Measurements from ENCODE around the gene UBXN7. TPM values are rescaled to one million over a fixed set of nuclear protein-coding genes. Genes with fewer than 3 reads are reported as not detected.
A peak's percentile ranks its signal among the peaks of the same experiment; 100 is the strongest.
"Not testable (repeated sequence)": the region's sequence is repeated elsewhere in the genome, so short reads cannot be mapped to it uniquely, and the experiment has no call there.

The UBXN7 gene
- total RNA-seq, 2 donors from 2014 or later, result 28.8 to 45.4 TPM

DNA sequence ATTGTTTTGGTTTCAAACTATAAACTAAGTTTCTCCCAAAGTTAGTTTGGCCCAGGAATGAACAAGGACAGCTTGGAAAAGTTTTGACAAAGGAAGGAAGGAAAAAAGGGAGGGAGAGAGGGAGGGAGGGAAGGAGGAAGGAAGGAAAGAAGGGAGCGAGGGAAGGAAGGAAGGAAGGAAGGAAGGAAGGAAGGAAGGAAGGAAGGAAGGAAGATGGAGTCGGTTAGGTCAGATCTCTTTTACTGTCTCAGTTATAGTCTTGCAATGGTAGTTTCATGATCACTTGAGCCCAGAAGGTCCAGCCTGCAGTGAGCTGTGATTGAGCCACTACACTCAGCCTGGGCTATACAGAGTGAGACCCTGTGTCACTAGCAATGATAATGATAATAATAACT lies 12.3 kb upstream of the UBXN7 start:
- Histone ChIP-seq H3K9me3 (no peaks in the 10 kb centered on the region), H3K27ac (no peak overlapping the region), H3K36me3 (no peaks in the 10 kb centered on the region), H3K4me1 (no peaks in the 10 kb centered on the region), H3K9ac (ENCODE audit: low read depth in 2 of 2, low read length in 2 of 2) (no peak overlapping the region), H3K27me3 (no peaks in the 10 kb centered on the region), H3K4me3 (no peak overlapping the region)
- intact Hi-C loops (cut with DNase I), result no loop called here
- DNase-seq, result no peak
- TF ChIP-seq, protein P1, sequence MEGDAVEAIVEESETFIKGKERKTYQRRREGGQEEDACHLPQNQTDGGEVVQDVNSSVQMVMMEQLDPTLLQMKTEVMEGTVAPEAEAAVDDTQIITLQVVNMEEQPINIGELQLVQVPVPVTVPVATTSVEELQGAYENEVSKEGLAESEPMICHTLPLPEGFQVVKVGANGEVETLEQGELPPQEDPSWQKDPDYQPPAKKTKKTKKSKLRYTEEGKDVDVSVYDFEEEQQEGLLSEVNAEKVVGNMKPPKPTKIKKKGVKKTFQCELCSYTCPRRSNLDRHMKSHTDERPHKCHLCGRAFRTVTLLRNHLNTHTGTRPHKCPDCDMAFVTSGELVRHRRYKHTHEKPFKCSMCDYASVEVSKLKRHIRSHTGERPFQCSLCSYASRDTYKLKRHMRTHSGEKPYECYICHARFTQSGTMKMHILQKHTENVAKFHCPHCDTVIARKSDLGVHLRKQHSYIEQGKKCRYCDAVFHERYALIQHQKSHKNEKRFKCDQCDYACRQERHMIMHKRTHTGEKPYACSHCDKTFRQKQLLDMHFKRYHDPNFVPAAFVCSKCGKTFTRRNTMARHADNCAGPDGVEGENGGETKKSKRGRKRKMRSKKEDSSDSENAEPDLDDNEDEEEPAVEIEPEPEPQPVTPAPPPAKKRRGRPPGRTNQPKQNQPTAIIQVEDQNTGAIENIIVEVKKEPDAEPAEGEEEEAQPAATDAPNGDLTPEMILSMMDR (IDR thresholded peaks at IDR 0.05), result no peak

DNA sequence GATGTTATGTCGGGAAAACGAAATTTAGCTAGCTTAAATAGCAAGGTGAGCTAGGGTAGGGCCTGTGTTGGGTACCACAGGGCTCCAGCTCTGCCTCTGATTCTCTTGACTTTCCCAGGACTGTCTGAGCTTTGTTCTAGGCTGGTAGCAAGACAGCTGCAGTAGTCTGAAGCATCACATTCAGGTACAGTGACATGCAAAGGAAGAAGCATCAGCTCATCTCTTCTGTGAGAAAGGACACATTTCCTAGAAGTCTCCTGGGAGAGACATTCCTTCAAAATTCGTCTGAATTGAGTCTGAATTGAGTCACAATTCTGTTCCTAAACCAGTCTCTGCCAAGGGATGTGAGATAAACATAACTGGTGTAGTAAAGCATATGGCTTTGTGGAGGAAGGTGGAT lies 8.5 kb upstream of the UBXN7 start:
- Histone ChIP-seq H3K27ac (no peak overlapping the region), H3K27me3 (no peaks in the 10 kb centered on the region), H3K9ac (ENCODE audit: low read depth in 2 of 2, low read length in 2 of 2) (no peak overlapping the region), H3K4me1 (no peaks in the 10 kb centered on the region), H3K36me3 (no peaks in the 10 kb centered on the region), H3K4me3 (no peak overlapping the region), H3K9me3 (no peaks in the 10 kb centered on the region)
- TF ChIP-seq, protein P1 (IDR thresholded peaks at IDR 0.05), result no peak
- intact Hi-C loops (cut with DNase I), result no loop called here
- DNase-seq, result no peak

DNA sequence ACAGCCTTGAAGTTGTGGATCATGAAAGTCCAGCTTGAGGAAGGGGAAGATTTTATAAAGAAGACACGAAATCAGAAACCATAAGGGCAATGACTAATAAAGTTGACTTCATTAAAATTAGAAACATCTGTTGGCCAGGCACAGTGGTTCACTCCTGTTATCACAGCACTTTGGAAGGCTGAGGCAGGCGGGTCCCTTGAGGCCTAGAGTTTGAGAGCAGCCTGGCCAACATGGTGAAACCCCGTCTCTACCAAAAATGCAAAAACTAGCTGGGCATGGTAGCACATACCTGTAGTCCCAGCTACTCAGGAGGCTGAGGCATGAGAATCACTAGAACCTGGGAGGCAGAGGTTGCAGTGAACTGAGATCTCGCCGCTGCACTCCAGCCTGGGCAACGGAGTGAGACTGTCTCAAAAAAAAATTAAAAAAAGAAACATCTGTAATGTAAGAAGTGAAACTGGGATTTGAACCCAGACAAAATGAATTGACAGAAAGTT lies 7.9 kb upstream of the UBXN7 start:
- Histone ChIP-seq H3K27ac (no peak overlapping the region), H3K27me3 (no peaks in the 10 kb centered on the region), H3K4me1 (no peaks in the 10 kb centered on the region), H3K9me3 (no peaks in the 10 kb centered on the region), H3K4me3 (no peak overlapping the region), H3K9ac (ENCODE audit: low read depth in 2 of 2, low read length in 2 of 2) (no peak overlapping the region), H3K36me3 (no peaks in the 10 kb centered on the region)
- TF ChIP-seq, protein P1 (IDR thresholded peaks at IDR 0.05), result no peak
- intact Hi-C loops (cut with DNase I), result no loop called here
- DNase-seq, result no peak

DNA sequence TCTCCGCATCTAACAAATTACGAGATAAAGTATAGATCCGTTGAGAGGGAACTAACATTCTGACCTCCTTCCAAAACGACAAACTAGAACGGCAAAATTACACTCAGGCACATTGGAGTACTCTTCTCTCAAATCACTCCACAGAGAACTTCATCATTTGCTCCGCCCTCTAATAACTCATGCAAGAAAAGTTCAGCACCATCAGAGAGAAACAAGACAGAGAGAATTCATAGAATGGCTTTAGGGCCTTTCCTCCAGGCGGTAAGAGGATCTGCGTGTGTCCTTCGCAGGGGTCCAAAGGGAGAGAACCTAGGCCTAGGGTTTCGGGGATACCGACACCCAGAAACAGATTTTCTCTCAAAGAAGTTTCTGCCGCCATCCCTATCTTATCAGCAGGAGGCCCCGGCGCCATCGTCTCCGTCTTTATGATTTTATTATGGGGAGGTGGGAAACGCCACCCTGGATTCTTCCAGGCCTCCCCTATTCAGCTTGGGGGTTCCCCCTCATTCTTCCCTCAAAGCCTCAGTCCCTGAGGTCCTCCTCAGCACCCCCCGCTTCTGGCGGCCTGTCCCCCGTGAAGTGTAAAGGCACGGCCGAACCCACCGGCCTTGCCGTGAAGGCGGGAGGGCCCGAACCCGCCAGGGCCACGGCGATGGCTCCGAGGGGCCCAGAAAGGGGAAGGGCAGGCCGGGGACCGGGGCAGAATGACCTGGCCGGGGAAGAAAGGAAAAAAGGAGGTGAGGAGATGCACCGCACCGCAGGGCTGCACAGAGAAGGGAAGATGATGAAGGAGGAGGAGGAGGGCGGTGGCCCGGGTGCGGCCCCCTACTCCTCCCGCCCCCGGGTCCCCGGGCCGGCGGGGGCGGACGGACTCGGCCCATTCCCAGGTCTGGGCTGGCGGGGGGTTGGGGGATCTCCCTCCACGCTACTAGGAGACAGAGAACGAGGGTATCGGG lies 768 bp downstream of the UBXN7 start:
- Histone ChIP-seq H3K4me1 (no peaks in the 10 kb centered on the region), H3K36me3 (no peaks in the 10 kb centered on the region), H3K4me3 (peak overlapping the region; percentile 99), H3K27ac (peak overlapping the region; percentile 87), H3K9me3 (no peaks in the 10 kb centered on the region), H3K27me3 (no peaks in the 10 kb centered on the region), H3K9ac (ENCODE audit: low read depth in 2 of 2, low read length in 2 of 2) (peak overlapping the region; percentile 85)
- peak; percentile 31 for DNase-seq
- TF ChIP-seq, protein P1 (IDR thresholded peaks at IDR 0.05), result no peak
- intact Hi-C loops (cut with DNase I), result loop anchor here (2.0 kb wide), 1 partner anchor 71 kb away; the partner anchor contains the start of gene RNF168

DNA sequence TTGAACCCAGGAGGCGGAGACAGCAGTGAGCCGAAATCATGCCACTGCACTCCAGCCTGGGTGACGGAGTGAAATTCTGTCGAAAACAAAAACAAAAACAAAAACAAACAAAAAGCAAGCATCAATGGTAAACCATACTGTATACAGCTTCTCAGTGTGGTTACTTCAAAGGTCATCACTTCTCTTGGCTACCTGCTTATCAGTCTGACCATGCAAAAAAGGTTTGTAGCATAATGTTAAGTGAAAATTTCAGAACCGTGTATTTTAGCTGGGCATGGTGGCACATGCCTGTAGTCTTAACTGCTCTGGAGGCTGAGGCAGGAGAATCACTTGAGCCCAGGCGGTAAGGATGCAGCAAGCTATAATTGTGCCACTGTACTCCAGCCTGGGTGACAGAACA lies 4.2 kb downstream of the UBXN7 start:
- Histone ChIP-seq H3K36me3 (no peaks in the 10 kb centered on the region), H3K4me1 (no peaks in the 10 kb centered on the region), H3K27ac (no peak overlapping the region), H3K27me3 (no peaks in the 10 kb centered on the region), H3K9me3 (no peaks in the 10 kb centered on the region), H3K9ac (ENCODE audit: low read depth in 2 of 2, low read length in 2 of 2) (no peak overlapping the region), H3K4me3 (no peak overlapping the region)
- TF ChIP-seq, protein P1 (IDR thresholded peaks at IDR 0.05), result no peak
- DNase-seq, result no peak
- intact Hi-C loops (cut with DNase I), result no loop called here

DNA sequence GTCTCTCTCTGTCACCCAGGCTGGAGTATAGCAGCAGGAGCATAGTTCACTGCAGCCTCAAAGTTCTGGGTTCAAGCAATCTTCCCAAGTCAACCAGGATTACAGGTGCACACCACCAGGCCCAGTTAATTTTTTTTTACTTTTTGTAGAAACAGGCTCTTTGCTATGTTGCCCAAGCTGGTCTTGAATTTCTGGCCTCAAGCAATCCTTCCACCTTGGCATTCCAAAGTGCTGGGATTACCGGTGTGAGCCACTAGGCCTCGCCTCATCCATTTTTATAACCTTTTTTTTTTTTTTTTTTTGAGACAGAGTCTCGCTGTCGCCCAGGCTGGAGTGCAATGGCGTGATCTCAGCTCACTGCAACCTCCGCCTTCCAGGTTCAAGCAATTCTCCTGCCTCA lies 7.8 kb downstream of the UBXN7 start:
- H3K9me3 ChIP-seq; H3K27ac ChIP-seq; H3K4me1 ChIP-seq; DNase-seq; H3K9ac ChIP-seq (ENCODE audit: low read depth in 2 of 2, low read length in 2 of 2); H3K27me3 ChIP-seq; H3K36me3 ChIP-seq; H3K4me3 ChIP-seq; intact Hi-C loops (cut with DNase I): not testable (repeated sequence)

Measured in colonic mucosa (tissue), 4 donors.